RWPE2 (cell line): Measurements from ENCODE around the gene LHFPL2.
"Not testable (repeated sequence)": the region's sequence is repeated elsewhere in the genome, so short reads cannot be mapped to it uniquely, and the experiment has no call there.

Source experiments
- ATAC-seq: fragments of 200-7000 bp; cut with Tn5 transposase; 3 replicates; pipeline ENCODE4 v1.9.1; 2021; ENCODE audit warnings: low read depth
- DNase-seq: peaks from one replicate; pipeline ENCODE4 v3.0.0-alpha.2; 2020; ENCODE audit warnings: low spot score
- H3K27ac ChIP-seq: fragments of 450-650 bp; 2 replicates; pipeline ENCODE4 v1.5.1; 2017; ENCODE audit warnings: mild to moderate bottlenecking; ENCODE audit not compliant: poor library complexity, severe bottlenecking
- H3K27me3 ChIP-seq: fragments of 250-450 bp; sonication (Bioruptor Pico); 2 replicates; pipeline ENCODE4 v1.5.1; 2021; ENCODE audit warnings: mild to moderate bottlenecking, moderate library complexity; ENCODE audit not compliant: insufficient read depth, poor library complexity, severe bottlenecking
- H3K36me3 ChIP-seq: fragments of 250-450 bp; sonication (Bioruptor Pico); 2 replicates; pipeline ENCODE4 v1.5.1; 2020; ENCODE audit warnings: low read depth, mild to moderate bottlenecking, moderate library complexity
- H3K4me1 ChIP-seq: fragments of 250-450 bp; sonication (Bioruptor Pico); 2 replicates; pipeline ENCODE4 v1.5.1; 2021; ENCODE audit warnings: mild to moderate bottlenecking, moderate library complexity; ENCODE audit not compliant: insufficient read depth, poor library complexity, severe bottlenecking
- H3K4me3 ChIP-seq: fragments of 250-450 bp; sonication (Bioruptor Pico); 2 replicates; pipeline ENCODE4 v1.5.1; 2021; ENCODE audit warnings: mild to moderate bottlenecking, moderate library complexity; ENCODE audit not compliant: severe bottlenecking
- H3K9me3 ChIP-seq: fragments of 250-450 bp; sonication (Bioruptor Pico); 2 replicates; pipeline ENCODE4 v1.5.1; 2021; ENCODE audit warnings: mild to moderate bottlenecking, moderate library complexity; ENCODE audit not compliant: severe bottlenecking
- CTCF ChIP-seq: fragments of 450-650 bp; IDR thresholded peaks from one replicate; pipeline ENCODE4 v1.5.1; 2017; ENCODE audit warnings: mild to moderate bottlenecking, moderate library complexity; ENCODE audit not compliant: poor library complexity, severe bottlenecking

LHFPL2 gene

GRCh38 chr5:78670701-78671269 lies 22.2 kb upstream of the LHFPL2 start:
- DNase-seq: no peak
- H3K36me3 ChIP-seq: no peaks in the 10 kb centered on the region
- no peak overlapping the region for H3K27ac ChIP-seq
- TF ChIP-seq CTCF: no peak
- H3K9me3 ChIP-seq: no peaks in the 10 kb centered on the region
- ATAC-seq: no peak
- H3K4me1 ChIP-seq: no peaks in the 10 kb centered on the region
- no peaks in the 10 kb centered on the region for H3K27me3 ChIP-seq
- H3K4me3 ChIP-seq: no peak overlapping the region

- TF ChIP-seq CTCF: no peak
- Histone ChIP-seq H3K9me3 (no peaks in the 10 kb centered on the region), H3K27ac (no peak overlapping the region), H3K4me1 (no peaks in the 10 kb centered on the region), H3K27me3 (no peaks in the 10 kb centered on the region), H3K4me3 (no peak overlapping the region), H3K36me3 (no peaks in the 10 kb centered on the region)
- ATAC-seq (no peak), DNase-seq (no peak)
Observed at GRCh38 chr5:78669331-78669730, 20.8 kb upstream of the LHFPL2 start.

- H3K27ac ChIP-seq: no peak overlapping the region
- H3K4me3 ChIP-seq: no peak overlapping the region
- DNase-seq (no peak), ATAC-seq (no peak)
- no peaks in the 10 kb centered on the region for H3K27me3 ChIP-seq
- no peak for TF ChIP-seq CTCF
- no peaks in the 10 kb centered on the region for H3K36me3 ChIP-seq
- H3K9me3 ChIP-seq: no peaks in the 10 kb centered on the region
- H3K4me1 ChIP-seq: no peaks in the 10 kb centered on the region
Observed at GRCh38 chr5:78667461-78668103, 19.0 kb upstream of the LHFPL2 start.

- not testable (repeated sequence) for H3K27ac ChIP-seq, H3K27me3 ChIP-seq, H3K4me3 ChIP-seq, DNase-seq, H3K36me3 ChIP-seq, ATAC-seq, H3K4me1 ChIP-seq, H3K9me3 ChIP-seq
Observed at GRCh38 chr5:78666975-78667374, 18.4 kb upstream of the LHFPL2 start.

- no peaks in the 10 kb centered on the region for H3K4me1 ChIP-seq
- no peak for DNase-seq
- TF ChIP-seq CTCF: no peak
Observed at GRCh38 chr5:78666041-78666444, 17.5 kb upstream of the LHFPL2 start.

More at GRCh38 chr5:78666041-78666444, 17.5 kb upstream of the LHFPL2 start:
- Histone ChIP-seq H3K36me3 (no peaks in the 10 kb centered on the region), H3K4me3 (no peak overlapping the region), H3K27me3 (no peaks in the 10 kb centered on the region), H3K9me3 (no peaks in the 10 kb centered on the region), H3K27ac (no peak overlapping the region)
- peak; percentile 19; the same call in 1 of the 3 replicates for ATAC-seq
